GF-D8 (cell line): ENCODE measurements around the gene IQCK.
"Not testable (repeated sequence)": the region's sequence is repeated elsewhere in the genome, so short reads cannot be mapped to it uniquely, and the experiment has no call there.

Source experiments
- DNase-seq: peaks from one replicate; lab custom pipeline; 2025; lab: John Stamatoyannopoulos, UW

IQCK gene, protein sequence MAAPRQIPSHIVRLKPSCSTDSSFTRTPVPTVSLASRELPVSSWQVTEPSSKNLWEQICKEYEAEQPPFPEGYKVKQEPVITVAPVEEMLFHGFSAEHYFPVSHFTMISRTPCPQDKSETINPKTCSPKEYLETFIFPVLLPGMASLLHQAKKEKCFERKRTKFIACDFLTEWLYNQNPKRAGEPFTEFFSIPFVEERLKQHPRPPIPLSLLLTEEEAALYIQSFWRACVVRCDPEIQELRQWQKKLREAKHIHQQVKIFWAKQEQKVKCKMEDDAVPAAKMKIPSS

GRCh38 chr16:19717741-19718623, at the start of gene IQCK, which contains the start of gene KNOP1:
Gene IQCK, plus strand, starts transcription at chr16:19718271. Its CDS starts 36 bp downstream, at chr16:19718307.
Gene KNOP1, minus strand, starts transcription at chr16:19718227. Its CDS starts 3,192 bp downstream, at chr16:19715035.
- DNase-seq, result peak; percentile 66

DNA sequence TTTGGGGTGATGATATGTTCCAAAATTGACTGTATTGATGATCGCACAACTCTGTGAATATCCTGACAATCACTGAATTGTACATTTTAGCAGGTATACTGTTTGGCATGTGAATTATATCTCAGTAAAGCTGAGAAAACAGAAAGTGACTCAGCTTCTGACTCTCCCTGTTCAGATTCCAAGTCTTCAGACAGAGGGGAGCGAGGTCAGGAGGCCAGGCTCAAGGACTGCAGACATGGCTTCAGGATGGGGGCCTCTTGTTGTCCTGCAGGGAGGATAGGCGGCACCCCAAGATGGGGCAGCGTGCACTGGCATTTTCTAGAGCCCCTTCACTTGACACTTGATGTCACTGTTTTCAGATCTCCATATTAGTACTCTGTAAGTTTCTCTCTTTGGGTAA, 45.7 kb upstream of the IQCK start:
- DNase-seq, result no peak

- DNase-seq, result no peak
These were observed 43.6 kb upstream of the IQCK start for GRCh38 chr16:19674485-19674884.

- no peak for DNase-seq
These were observed 40.7 kb upstream of the IQCK start for GRCh38 chr16:19677402-19677801.

- no peak for DNase-seq
These were observed 39.3 kb upstream of the IQCK start for GRCh38 chr16:19678804-19679203.

DNA sequence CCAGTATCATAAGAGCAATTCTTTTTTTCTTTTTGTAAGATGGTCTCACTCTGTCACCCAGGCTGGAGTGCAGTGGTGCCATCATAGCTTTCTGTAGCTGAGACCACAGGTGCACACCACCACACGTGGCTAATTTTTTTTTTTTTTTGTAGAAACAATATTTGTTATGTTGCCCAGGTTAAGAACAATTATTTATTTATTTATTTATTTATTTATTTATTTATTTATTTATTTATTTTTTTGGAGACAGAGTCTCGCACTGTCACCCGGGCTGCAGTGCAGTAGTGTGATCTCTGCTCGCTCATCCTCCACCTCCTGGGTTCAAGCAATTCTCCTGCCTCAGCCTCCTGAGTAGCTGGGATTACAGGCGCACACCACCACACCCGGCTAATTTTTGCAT, 38.8 kb upstream of the IQCK start:
- not testable (repeated sequence) for DNase-seq

GRCh38 chr16:19680881-19681340, 37.2 kb upstream of the IQCK start:
- DNase-seq, result no peak

- no peak for DNase-seq
These were observed 36.4 kb upstream of the IQCK start for GRCh38 chr16:19681637-19682036.

DNA sequence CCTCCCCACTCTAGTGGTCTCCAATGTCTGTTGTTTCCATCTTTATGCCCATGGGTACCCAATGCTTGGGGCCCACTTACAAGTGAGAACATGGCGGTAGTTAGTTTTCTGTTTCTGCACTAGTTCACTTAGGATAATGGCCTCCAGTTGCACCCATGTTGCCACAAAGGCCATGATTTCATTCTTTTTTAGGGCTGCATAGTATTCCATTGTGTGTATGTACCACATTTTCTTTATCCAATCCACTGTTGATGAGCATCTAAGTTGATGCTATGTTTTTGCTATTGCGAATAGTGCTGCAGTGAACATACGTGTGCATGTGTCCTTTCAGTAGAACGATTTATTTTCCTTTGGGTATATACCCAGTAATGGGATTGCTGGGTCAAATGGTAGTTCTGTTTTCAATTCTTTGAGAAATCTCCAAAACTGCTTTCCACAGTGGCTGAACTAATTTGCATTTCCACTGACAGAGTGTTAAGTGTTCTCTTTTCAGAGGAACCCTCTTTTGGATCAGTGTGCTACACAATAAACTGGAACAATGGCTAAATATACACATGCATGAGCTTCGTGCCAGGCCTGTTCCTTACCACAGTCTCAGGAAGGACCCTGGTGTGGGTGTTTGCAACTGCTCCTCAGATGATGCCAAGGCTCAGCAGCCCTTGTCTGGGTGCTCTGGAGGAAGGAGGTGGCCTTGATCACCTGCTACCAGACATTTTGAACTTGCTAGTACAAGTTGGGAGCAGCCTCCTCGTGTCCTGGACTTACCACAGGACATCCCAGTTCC, 34.4 kb upstream of the IQCK start:
- no peak for DNase-seq

DNA sequence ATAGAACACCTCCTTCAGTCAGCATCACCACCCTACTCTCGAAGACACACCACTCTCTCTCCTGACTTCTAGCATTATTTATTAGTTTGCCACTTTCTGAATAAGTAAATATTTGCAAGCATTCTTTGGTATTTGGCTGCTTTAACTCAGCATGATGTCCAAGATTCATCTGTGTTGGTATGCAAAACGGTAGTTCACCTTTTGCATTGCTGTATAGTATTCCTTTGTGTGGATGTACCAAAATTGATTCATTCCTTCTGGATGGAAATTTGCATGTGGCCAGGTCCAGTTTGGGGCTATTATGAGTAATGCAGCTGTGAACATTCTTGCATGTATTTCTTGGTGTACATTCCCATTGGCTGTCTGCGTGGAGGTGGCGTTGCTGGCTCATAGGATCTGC, 32.9 kb upstream of the IQCK start:
- DNase-seq, result no peak

- DNase-seq, result no peak
These were observed 30.8 kb upstream of the IQCK start for GRCh38 chr16:19687279-19687678.

DNA sequence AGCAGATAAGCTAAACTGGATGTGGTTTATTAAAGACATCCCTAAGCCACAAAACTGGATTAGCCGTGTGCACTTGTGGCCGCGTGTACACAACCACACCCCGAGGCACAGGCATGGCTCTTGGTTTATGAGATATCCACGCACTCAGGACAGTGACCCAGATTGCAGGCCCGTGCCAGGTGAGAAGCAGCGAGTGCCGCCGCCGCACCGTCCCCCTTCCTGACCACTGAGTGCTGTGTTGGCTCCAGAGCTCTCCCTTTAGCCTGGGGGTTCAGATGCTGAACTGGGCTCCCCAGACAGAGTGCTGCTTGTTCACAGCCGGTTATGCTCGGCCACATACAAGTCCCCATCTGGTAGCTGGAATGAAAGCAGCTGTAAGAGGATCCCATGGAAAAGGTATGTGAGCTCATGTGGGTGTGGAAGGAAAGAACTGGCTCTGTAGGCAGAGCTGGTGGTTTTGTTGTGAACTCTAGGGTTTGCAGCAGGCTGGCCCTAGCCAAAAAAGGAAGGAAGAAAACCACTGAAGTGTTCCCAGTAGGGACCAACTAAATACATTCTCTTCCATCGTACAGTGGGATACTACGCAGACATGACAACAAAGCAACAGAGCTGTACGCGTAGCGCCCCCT, 29.6 kb upstream of the IQCK start:
- DNase-seq, result no peak

DNA sequence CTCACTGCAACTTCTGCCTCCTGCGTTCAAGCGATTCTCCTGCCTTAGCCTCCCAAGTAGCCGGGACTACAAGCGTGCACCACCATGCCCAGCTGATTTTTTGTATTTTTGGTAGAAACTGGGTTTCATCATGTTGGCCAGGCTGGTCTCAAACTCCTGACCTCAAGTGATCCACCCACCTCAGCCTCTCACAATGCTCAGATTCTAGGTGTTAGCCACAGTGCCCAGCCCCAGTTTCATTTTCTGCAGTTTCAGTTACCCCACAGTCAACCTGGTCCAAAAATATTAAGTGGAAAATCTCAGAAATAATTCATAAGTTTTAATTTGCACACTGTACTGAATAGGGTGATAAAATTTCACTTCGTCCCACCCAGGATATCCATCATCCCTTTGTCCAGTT, 28.7 kb upstream of the IQCK start:
- DNase-seq, result no peak

DNA sequence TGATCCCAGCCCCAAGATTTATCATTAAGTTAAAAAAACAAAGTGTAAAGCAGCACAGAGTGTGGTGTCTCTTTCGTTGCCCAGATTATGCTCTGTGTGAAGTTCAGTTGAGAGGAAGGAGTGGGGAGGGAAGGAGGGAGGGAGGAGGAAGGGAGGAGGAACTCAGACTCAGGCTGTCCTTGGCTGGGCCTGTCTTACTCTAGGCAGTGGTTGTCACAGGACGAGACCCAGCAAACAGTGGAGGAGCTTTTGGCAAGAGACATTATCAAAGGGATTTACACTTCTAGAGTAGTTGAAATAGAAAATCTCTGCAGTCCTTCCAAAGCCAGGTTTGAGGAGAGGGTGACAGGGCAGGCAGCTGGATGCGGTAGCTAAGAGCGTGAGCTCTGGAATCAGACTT, 27.9 kb upstream of the IQCK start:
- no peak for DNase-seq

GRCh38 chr16:19691161-19691711, 26.8 kb upstream of the IQCK start:
- DNase-seq, result no peak

DNA sequence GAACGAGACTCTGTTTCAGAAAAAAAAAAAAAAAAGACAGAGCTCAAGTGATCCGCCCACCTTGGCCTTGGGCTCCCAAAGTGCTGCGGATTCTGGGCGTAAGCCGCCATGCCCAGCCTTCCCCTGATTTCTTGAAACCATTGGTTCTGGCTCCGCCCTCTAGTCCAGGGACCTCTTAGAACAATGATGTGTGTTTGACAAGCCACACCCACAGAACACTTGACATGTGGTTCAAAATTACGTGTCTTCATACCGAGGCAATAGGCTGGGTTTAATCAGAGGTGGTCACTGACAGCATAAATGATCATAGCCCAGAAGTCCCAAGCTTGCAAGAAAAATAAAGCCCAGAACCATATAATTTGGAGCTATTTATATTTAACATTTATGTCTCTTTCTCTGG, 23.1 kb upstream of the IQCK start:
- DNase-seq, result no peak

- no peak for DNase-seq
These were observed 21.7 kb upstream of the IQCK start for GRCh38 chr16:19696328-19696727.

DNA sequence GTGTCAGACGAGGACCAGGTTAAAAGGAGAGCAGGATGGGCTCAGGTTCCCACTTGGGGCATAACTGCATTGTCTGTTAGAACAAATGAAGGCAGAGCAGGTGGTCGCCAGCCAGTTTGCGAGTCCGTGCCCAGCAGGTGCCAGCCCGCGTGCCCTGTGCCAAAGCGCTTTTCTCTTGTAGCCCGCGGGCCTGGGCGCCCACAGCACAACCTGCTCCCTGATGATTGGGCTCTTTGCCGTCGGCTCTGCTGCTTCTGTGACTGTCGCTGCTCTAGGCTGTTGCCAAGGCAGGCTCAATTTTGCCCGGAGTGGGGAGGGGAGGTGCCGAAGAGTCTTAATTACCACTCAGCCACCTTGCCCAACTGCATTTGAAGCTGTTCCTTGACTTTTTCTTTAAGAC, 21.1 kb upstream of the IQCK start:
- DNase-seq, result no peak

GRCh38 chr16:19697756-19698318, 20.2 kb upstream of the IQCK start:
- no peak for DNase-seq

- DNase-seq, result no peak
These were observed 19.3 kb upstream of the IQCK start for GRCh38 chr16:19698480-19699465.
